HG03558 (cell line): ENCODE measurements around the gene BPI.
"Not testable (repeated sequence)": the region's sequence is repeated elsewhere in the genome, so short reads cannot be mapped to it uniquely, and the experiment has no call there.

ENCODE experiments used
- ATAC-seq: cut with Tn5 transposase; IDR thresholded peaks from one replicate; pipeline ENCODE4 v1.9.1; 2021; ENCODE audit warnings: moderate number of reproducible peaks; ENCODE audit not compliant: unreplicated experiment; ENCODE audit errors: extremely low read depth

BPI gene

DNA sequence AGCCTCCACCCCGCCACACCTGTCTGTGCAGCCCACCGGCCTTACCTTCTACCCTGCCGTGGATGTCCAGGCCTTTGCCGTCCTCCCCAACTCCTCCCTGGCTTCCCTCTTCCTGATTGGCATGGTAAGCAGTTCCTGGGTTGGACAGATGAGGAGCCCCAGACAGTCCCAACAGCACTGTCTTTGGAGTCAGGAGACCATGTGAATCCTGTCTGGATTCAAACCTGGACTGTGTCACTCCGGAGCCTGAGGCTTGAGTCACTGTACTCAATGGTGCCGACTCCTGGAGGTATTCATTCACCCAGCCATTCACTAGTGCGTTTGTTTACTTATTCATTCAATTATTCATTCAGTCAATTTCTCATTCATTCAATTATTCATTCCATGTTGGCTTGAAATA lies 22.4 kb downstream of the BPI start:
- ATAC-seq: no peak

DNA sequence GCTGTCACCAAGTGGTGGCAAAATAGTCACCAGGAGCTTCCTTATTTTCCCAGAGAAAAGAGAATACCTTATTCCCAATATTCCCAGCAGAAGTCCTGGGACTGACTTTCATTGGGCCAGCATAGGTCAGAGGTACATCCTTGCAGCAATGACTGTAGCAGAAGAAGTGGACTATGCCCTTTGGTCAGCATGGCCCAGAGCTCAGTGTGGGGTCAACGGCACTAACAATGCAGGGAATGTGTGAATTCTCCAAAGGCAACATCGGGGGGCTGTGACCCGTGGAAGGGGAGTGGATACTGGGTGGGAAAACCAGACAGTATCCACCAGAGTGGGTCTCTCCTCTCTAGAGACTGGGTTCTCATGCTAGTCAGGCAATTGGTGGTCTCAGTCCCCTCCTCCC lies 26.7 kb downstream of the BPI start:
- ATAC-seq: no peak

DNA sequence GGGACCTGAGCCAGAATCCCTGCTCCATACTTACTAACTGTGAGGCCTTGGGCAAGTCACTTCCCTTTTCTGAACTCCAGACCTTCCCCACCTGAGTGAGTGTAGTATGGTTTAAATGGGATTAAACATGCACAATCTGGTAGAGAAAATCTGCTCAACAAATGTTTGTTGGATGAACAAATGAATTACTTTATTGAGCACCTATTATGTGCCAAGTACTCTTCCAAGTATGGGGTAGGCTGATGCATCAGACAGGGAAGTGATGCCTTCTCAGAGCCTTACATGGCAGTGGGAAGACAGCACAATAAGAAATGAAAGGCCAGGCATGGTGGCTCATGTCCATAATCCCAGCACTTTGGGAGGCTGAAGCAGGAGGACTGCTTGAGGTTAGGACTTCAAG lies 27.3 kb downstream of the BPI start:
- ATAC-seq: no peak

DNA sequence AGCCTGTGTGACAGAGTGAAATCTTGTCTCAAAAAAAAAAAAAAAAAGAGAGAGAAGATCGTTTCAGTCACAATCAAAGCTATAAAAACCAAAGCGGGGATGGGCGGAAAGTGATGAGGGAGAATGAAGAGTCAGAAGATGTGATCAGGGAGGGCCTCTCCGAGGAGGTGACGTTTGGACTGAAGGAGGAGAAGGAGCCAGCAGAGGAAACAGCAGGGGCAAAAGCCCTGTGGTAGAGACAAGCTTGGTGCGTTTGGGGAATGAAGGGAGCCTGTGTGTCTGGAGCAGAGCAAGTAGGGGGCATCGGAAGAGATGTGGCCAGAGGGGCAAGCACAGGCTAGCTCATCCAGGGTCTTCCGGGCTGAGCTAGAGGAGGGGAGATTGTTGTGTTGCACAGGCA lies 27.9 kb downstream of the BPI start:
- no peak for ATAC-seq

DNA sequence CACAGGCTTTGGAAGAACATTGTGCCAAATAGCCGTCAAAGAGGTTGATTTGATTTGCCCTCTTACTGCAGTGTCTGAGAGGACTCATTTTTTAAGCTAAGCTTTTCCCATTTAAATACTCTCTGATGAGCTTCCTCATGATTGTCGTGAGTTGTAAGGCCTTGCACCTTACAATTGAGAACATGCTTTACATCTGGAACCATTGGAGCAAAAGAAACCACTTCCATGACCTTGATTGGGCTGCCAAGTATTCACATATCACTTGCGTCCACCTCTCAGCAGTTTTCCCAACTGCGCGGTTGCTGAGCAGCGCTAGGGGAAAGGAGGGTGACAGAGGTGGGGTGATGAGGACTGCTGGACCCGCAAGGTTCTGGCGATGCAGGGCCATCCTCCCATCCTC lies 30.1 kb downstream of the BPI start:
- ATAC-seq: no peak

DNA sequence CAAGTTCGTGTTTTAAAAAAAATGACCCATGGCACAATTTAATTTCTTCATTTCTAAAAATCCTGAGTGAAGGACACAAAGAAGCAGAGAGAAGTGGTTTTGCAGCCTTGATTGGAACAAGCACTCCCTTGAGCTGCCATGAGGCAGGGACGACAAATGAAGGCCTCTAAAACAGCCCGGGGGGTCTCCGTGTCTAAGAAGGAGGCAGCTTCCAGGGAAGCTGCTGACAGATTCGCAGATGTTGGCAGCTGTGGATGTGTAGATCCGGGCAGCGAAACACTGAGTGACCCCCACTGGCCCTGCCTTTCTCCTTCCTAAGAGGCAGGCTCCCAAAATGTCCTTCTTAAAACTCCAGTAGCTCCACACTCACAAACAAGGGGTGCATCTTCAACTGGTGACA lies 32.8 kb downstream of the BPI start:
- no peak for ATAC-seq

DNA sequence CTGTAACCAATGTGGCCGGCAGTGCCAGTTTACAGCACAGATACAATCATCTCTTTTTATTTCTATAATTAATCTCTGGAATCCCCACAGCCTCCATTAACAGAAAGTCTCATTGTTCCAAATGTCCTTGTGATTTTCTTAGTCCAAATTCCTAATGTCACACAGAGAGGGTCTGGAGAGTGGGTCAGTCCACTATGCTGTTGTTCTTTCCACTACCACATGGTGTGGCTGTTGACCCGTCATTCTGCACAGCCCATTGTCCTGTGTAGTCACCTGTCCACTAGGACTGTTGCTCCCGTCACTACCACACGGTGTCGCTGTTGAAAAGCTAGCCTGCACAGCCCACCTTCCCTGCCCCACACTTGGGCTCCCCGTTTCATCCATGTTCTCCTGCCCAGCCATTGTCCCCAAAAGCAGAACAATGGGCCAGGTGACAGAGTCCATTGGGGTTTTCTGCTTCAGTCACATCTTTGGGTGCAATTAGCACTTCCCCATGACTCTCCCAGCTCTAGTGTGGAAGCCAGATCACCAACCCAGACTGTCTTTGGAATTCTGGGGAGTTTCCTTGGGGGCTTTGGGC lies 33.7 kb downstream of the BPI start:
- ATAC-seq: no peak

DNA sequence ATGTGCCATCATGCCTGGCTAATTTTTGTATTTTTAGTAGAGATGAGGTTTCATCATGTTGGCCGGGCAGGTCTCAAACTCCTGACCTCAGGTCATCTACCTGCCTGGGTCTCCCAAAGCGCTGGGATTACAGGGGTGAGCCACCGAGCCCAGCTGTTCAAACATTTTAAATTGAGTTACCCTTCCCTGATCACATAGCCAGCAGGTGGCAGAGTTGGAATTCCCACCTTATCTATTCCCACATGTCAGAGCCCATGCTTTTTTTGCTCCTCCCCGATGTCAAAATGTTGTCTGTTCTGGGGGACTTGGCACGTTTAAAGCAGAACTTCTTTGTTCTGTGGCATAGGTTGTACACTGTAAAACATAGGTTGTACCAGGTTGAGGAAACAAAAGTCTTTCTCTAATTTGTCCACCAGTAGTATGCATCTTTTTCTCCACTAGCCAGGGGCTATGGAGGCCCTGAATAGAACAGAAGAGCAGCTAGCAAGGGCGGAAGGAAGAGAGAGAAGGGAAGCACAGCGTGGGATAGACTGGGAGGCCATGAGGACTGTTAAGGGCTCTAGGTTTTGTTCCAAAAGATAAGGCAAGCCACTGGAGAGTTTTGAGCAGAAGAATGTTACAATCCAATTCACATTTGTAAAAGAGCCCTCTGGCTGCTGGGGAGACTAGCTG lies 35.0 kb downstream of the BPI start:
- no peak for ATAC-seq

DNA sequence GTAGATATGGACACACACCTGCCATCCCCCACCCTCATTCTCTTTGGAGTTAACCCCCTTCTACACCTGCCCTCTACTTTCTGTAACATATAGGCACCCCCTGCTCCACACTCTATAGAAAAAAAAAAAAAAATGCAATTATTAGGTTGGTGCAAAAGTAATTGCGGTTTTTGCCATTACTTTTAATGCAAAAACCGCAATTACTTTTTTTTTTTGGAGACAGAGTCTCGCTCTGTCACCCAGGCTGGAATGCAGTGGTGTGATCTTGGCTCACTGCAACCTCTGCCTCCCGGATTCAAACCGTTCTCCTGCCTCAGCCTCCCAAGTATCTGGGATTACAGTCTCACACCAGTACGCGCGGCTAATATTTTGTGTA lies 35.6 kb downstream of the BPI start:
- ATAC-seq: not testable (repeated sequence)

DNA sequence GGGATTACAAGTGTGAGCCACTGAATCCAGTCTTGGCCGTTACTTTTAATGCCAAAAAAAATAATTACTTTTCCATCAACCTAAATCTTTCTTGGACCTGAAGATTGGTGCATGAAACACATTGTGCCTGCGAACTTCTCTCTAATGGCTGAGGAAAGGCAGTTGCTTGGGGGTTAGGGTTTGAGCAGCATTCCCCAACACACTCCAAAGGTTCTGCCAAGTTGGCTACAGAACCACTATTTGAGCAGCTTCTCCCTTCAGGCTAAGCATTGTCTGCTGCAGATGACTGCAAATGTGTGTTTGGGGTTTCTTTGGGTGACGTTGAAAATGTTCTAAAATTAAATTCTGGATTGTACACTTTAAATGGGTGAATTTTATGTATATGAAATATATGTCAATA lies 36.0 kb downstream of the BPI start:
- ATAC-seq: no peak

DNA sequence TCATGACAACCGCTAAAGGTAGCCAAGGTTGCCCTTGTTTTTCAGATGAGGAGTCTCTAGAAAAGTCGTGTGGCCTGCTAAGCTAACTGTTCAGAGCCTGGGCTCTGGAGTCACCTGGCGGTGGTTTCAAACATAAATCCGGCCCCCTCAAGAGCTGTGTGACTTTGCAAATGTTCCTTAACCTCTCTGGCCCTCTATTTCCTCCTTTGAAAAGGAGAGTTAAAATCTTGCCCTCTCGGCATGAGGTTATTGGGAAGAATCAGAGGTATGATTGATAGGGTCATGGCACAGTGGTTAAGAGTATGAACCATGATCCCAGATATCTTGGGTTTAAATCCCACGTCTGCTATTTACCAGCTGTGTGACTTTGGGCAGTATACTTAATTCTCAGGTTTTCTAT lies 36.7 kb downstream of the BPI start:
- ATAC-seq: no peak

DNA sequence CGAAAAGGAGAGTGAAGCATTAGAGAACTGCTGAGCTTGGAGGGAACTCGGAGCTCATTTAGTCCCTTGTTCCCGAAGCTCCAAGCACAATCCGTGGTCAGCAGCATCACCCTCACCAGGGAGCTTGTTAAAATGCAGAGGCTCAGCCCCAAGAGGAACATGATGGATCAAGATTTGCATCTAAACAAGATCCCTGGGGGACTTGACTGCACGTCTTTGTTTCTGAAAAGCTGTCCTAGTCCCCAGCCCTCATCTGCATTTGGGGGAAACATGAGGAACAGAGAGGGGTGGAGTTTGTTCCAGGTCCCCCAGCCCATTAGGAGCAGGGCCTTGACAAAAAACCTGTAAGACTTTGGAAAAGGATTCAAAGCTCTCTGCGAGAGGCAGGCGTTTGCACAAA lies 38.3 kb downstream of the BPI start:
- ATAC-seq: no peak

DNA sequence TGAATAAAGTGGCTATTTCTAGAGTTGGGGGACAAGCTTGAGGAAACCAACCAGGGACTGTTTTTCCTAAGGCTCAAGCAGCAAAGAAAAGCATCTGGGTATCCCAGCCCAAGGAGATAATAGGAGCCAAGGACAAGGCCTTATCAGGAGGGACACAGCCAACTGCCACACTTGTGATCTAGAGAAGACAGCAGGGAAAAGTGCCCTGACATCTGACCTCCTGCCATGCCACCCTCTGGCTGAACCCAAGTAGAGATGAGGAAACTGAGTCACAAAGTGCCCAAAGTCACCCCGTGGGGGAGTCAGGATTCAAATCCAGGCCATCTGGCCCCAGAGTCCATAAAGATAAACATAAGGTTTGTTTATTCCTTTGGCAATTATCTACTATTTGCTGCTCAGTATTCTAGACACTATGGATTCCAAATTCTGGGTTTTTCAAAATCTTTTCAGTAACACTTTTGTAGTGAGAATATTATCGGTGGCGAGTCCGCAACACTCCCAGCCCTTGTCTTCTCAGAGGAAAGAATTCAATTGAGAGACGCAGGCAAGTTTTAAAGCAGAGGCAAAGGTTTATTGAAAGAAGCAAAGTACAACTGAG lies 38.9 kb downstream of the BPI start:
- no peak for ATAC-seq

DNA sequence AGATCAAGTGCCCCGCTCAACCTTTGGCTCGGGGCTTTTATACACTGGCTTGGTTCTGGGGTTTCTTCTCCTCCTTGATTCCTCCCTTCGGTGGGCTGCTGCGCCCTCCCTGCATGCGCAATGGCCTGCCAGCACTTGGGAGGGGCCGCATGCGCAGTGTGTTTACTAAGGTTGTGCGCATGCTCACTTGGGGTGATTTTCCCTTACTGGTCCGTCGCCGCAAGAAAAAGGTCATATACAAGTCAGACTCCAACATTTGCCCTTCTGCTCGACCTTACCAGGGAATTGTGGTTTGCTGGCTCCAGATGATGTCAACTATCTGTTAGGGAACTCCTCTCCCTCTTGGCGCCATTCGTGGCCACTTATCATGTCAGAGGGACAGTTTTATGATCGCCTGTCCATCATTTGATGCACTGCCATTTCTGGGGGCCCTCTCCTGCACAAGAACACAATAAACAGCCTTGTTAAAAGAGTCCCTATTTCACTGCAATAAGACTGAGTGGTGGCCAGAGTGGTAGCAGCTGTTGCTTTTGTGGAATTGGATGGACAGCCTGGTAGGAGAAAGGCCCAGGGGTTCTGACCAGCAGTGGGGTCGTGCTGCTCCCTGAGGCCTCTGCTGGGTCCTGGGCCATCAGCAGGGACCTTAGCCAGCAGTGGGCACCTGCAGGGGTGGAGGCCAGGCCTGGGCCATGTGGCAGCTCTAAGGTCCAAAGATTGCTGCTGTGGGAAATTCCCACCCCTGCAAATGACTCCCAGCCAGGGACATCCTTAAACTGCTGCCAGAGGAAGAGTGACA lies 39.6 kb downstream of the BPI start:
- no peak for ATAC-seq

DNA sequence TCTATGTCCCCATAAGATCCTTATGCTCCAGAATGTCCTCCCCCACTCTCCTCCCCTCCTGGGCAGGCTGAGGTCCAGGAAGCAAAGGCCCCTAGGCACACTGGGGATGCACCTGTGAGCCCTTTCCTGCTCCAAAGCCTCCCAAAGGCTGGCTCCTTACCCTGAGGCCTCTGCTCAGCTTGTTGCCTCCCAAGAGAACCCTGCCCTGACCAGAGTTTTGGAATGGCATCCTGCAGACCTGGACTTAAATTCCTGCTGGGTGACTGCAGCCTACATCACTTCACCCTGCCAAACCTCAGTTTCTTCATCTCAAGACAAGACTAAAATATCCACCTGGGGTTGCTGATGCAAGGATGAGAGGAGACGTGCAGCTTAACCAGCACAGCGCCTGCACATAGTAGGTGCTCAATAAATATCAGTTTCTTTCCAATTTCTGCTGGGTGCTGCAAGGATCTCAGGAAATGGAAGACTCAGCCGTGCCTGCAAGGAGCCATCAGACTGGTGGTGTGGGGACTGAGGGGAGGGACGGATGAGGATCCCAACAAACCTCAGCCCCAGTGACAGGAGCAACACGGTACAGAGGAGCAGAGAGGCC lies 40.2 kb downstream of the BPI start:
- no peak for ATAC-seq

DNA sequence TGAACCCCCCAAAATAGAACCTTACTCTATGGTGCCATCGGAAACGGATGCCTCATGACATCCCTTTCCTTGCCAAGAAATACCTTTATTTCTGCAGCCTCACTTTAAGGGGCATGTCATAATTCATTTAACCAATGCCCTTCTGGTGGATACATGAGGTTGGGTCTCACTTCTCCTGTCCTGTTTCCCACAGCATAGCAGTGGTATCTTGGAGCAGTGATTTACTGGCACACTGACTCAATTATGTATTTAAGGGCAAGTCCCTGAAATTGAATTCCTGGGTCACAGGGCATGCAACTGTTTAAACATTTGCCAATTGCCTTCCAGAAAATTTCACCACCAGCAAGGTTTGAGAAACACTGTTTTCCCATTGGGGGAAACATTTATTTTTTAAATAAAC lies 41.7 kb downstream of the BPI start:
- no peak for ATAC-seq

DNA sequence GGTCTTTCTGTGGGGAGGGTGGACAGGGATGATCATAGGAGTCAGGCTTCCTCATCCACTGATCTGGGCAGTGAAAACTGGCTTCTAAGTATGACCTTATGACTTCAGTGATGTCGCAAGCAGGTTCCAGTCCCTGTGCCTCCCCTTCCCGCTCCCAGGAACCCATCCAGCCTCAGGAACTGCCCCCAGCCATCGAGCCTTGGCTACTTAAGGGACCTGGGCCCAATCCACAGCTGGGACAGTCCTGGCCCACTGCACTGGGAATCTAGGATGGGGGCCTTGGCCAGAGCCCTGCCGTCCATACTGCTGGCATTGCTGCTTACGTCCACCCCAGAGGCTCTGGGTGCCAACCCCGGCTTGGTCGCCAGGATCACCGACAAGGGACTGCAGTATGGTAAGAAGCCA lies 42.3 kb downstream of the BPI start, which contains the start of gene LBP:
LBP (plus strand) TSS at position 236 of the 405 bp plus-strand sequence; CDS start at position 271, 35 bp downstream.
- ATAC-seq: no peak

DNA sequence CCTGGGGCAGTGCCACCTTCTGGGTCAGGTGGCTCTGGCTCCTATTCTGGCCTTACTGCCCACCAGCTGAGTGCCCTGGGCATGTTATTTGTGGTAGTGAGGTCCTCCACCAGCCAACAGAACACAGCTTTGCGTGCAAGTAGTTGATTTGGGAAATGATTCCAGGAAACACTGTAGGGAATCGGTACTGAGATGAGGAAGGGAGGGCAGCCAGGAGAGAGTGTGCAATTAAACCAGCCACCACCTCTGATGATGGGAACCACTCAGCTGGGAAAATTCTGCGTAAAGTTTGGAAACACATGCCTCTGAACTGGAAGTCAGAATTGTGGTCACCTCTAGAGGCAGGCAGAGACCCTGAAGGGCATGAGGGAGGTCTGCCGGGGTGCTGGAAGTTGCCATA lies 42.8 kb downstream of the BPI start:
- ATAC-seq: no peak

DNA sequence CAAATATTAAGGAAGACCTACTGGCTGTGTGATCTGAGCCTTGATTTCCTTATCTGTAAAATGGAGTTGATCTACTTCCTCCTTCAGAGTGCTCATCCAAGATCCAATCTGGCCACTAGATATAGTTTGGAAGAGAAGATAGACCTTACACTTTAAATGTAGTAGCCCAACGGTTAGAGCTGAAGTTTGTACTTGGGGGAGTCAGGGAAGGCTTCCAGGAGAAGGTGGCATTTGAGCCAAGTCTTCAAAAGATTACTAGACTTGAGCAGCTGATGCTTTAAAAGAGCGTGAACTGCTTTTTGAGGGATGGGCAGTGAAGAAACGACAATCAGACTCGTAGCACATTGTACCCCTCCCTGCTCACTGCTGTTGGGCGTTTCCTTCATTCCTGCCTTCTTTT lies 45.9 kb downstream of the BPI start:
- ATAC-seq: no peak

DNA sequence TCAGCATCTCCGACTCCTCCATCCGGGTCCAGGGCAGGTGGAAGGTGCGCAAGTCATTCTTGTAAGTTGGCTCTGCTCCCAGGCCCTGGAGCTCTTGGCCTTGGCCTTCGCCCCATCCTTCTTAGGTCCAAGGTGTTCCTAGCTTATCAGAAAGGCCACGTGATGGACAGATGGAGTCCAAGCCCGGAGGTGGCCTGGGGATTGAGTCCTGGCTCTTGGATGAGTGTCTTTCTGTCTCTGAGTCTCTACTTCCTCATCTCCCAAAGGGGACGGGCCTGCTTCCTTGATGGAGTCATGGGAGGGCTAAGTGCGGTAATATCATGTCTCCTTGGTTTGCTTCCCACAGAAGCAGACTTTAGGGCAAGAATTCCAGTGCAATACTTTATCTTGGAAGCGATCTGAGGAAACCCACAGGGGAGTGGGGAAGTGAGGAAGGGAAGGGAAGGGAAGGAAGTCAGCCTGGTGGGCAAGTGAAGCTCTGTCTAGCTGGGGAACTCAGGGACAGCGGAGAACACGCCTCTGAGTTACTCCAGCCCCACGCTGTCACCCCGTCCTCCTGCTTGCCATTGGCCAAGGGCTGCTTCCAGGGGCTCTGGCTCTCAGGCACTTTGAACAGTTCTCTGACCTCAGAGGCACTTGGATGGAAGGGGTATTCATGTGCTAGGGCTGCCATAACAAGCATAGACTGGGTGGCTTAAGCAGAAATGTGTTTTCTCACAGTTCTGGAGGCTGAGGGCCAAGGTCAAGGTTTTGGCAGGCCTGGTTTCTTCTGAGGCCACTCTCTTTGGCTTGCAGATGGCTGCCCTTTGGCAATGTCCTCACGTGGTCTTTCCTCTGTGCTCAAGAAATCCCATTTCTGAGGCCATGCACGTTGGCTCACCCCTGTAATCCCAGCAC lies 47.2 kb downstream of the BPI start:
- no peak for ATAC-seq
